Liver (tissue), 9 donors: ENCODE measurements around the gene IGF1R. TPM values are rescaled to one million over a fixed set of nuclear protein-coding genes. Genes with fewer than 3 reads are reported as not detected.

ENCODE experiments used
- DNase-seq: peaks from one replicate; pipeline ENCODE4 v3.0.0-alpha.2; 2017; ENCODE audit warnings: low spot score
- H3K27ac ChIP-seq, 2 donors: one replicate each; pipeline ENCODE4 v1.7.0; 2013; ENCODE audit warnings: inconsistent platforms in 2 of 2, low read length in 2 of 2, control low read depth in 1 of 2, low read depth in 1 of 2, mild to moderate bottlenecking in 1 of 2
- H3K27me3 ChIP-seq, 4 donors: one replicate each; pipeline versions ENCODE4 v1.6.1 to v1.7.0; 2013; ENCODE audit warnings: low read length in 3 of 4, inconsistent platforms in 1 of 4, mild to moderate bottlenecking in 1 of 4, moderate library complexity in 1 of 4; ENCODE audit not compliant: control insufficient read depth in 4 of 4, insufficient read depth in 4 of 4
- H3K36me3 ChIP-seq, 4 donors: one replicate each; pipeline versions ENCODE4 v1.6.1 to v1.7.0; 2013; ENCODE audit warnings: low read length in 3 of 4, mild to moderate bottlenecking in 3 of 4, low read depth in 1 of 4, moderate library complexity in 1 of 4; ENCODE audit not compliant: control insufficient read depth in 4 of 4, insufficient read depth in 3 of 4
- H3K4me1 ChIP-seq, 4 donors: one replicate each; pipeline versions ENCODE4 v1.6.1 to v1.7.0; 2013; ENCODE audit warnings: low read length in 3 of 4, mild to moderate bottlenecking in 3 of 4, moderate library complexity in 1 of 4; ENCODE audit not compliant: control insufficient read depth in 4 of 4, insufficient read depth in 4 of 4
- H3K4me3 ChIP-seq, 3 donors: one replicate each; pipeline versions ENCODE4 v1.6.1 to v1.7.0; 2013; ENCODE audit warnings: low read length in 3 of 3, control low read depth in 1 of 3, low read depth in 1 of 3, mild to moderate bottlenecking in 1 of 3
- H3K9ac ChIP-seq, 2 donors: one replicate each; pipeline ENCODE4 v1.7.0; 2013; ENCODE audit warnings: low read length in 2 of 2, mild to moderate bottlenecking in 2 of 2, moderate library complexity in 2 of 2, control low read depth in 1 of 2, low read depth in 1 of 2
- H3K9me3 ChIP-seq, 4 donors: one replicate each; pipeline versions ENCODE4 v1.6.1 to v1.7.0; 2013; ENCODE audit warnings: low read length in 3 of 4; ENCODE audit not compliant: control insufficient read depth in 4 of 4
- ATF3 ChIP-seq: IDR thresholded peaks from 2 replicates; pipeline ENCODE4 v1.6.1; 2016; ENCODE audit warnings: antibody characterized with exemption
- FOXA1 ChIP-seq: IDR thresholded peaks from 2 replicates; pipeline ENCODE4 v1.6.1; 2016; ENCODE audit warnings: antibody characterized with exemption
- HNF4A ChIP-seq, 2 donors: conservative IDR thresholded peaks; 2 replicates each; pipeline ENCODE4 v1.6.1; 2016; ENCODE audit warnings: antibody characterized with exemption in 2 of 2, mild to moderate bottlenecking in 2 of 2
- JUND ChIP-seq, 2 donors: IDR thresholded peaks; 2 replicates each; pipeline ENCODE4 v1.6.1; 2016; ENCODE audit warnings: antibody characterized with exemption in 2 of 2
- MAX ChIP-seq: IDR thresholded peaks from 2 replicates; pipeline ENCODE4 v1.6.1; 2016; ENCODE audit warnings: antibody characterized with exemption
- RAD21 ChIP-seq, 2 donors: IDR thresholded peaks; 2 replicates each; pipeline ENCODE4 v1.6.1; 2016; ENCODE audit warnings: antibody characterized with exemption in 2 of 2, mild to moderate bottlenecking in 2 of 2
- REST ChIP-seq: IDR thresholded peaks from 2 replicates; pipeline ENCODE4 v1.6.1; 2016; ENCODE audit warnings: antibody characterized with exemption, mild to moderate bottlenecking
- SP1 ChIP-seq: IDR thresholded peaks from 2 replicates; pipeline ENCODE4 v1.6.1; 2018; ENCODE audit warnings: antibody characterized with exemption, mild to moderate bottlenecking
- WGBS: extraction: QIAGEN DNeasy Blood & Tissue Kit; methylation state at CpG from one replicate; pipeline ENCODE4 v1.1.7; 2013; 5-methylcytosine and 5-hydroxymethylcytosine counted together
- polyA plus RNA-seq, 2 donors: library from polyadenylated mRNA; stranded (reverse) in 1 of 2; unstranded in 1 of 2; fragments of 200-250 nt in 1 of 2; fragments of >200 nt in 1 of 2; fragmentation: Nextera tagmentation in 1 of 2; extraction: Ambion mirVana in 1 of 2; gene quantifications; one replicate each; pipeline versions ENCODE4 v1.2.1 to v1.2.3, GENCODE V29; 2013 to 2015
- total RNA-seq, 2 donors: library from RNA; depleted of rRNA; stranded (reverse); fragments of >200 nt; gene quantifications; one replicate each; pipeline ENCODE4 v1.2.3, GENCODE V29; 2014
- TF ChIP-seq, protein P1 (sequence below): IDR thresholded peaks from 2 replicates; pipeline ENCODE4 v1.6.1; 2016; ENCODE audit warnings: antibody characterized with exemption
- donor health status: healthy.
- donor health status: healthy.
- donor health status: healthy.
- donor health status: healthy.
- donor health status: healthy.

Gene IGF1R
- total and polyA plus RNA-seq, 4 donors = 0.69 to 10.3 (median 3.2) TPM

DNA sequence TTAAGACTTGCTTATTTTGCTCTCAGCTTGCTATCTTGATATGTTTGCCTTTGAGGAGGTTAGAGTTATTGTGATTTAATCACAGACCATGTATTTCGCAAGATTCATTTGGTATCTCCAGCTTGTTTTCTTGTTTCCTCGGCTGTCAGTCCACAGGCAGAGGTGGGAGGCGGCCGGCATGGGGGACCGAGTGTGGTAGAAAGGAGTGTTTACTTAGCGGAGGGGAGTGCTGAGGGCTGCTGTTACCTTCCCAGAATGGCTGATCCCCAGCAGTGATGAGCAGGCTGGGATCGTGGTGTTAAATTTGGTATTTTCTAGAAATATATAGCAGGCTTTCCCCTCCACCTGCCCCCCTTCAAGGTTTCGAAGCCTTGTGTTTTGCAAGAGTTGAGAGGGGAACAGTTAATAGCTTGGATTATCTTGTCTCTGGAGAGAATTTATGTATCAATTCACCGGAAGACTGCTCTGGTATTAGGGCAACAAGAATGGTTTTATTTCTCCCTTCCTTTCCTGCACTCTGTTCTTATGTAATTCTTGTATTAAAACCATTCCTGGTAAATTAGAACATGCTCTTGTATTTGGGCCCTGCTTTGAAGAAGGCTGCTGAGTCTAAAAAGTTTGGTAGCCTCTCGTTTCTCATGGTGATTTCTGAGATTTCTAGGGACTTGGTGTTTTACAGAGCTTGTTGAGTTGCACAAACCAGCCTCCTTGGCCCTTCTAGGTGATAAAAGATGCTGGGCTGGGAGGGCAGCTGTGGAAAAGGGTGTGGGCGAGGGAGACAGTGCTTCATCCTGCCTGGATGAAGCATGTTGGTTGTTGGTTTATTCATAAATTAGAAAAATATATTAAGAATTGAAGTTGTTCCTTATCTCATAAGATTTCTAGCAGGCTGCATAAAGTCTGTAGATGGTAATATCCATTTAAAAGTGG, 151.4 kb downstream of the IGF1R start:
- Histone ChIP-seq H3K27me3 (peaks cover 0 to 10% (median 0%) of the 10 kb centered on the region in 4 donors), H3K27ac (no peak overlapping the region), H3K9me3 (no peaks in the 10 kb centered on the region), H3K4me3 (no peak overlapping the region), H3K36me3 (no peaks in the 10 kb centered on the region), H3K9ac (no peak overlapping the region), H3K4me1 (peaks cover 0 to 8% (median 0%) of the 10 kb centered on the region in 4 donors)
- TF ChIP-seq, protein P1, sequence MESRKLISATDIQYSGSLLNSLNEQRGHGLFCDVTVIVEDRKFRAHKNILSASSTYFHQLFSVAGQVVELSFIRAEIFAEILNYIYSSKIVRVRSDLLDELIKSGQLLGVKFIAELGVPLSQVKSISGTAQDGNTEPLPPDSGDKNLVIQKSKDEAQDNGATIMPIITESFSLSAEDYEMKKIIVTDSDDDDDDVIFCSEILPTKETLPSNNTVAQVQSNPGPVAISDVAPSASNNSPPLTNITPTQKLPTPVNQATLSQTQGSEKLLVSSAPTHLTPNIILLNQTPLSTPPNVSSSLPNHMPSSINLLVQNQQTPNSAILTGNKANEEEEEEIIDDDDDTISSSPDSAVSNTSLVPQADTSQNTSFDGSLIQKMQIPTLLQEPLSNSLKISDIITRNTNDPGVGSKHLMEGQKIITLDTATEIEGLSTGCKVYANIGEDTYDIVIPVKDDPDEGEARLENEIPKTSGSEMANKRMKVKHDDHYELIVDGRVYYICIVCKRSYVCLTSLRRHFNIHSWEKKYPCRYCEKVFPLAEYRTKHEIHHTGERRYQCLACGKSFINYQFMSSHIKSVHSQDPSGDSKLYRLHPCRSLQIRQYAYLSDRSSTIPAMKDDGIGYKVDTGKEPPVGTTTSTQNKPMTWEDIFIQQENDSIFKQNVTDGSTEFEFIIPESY = no peak
- TF ChIP-seq ATF3 (no peak), HNF4A (conservative IDR thresholded peaks at IDR 0.05) (no peak), REST (no peak), SP1 (no peak), FOXA1 (no peak), RAD21 (IDR thresholded peaks at IDR 0.05) (no peak), JUND (IDR thresholded peaks at IDR 0.05) (no peak), MAX (no peak)
- 27% methylated on average over 11 of the region's 11 CpGs for WGBS
- DNase-seq = no peak

GRCh38 chr15:98800437-98801233, 152.3 kb downstream of the IGF1R start:
- no peaks in the 10 kb centered on the region for H3K36me3 ChIP-seq
- peak; percentile 25 to 59 for TF ChIP-seq JUND (IDR thresholded peaks at IDR 0.05)
- TF ChIP-seq REST = no peak
- no peak overlapping the region for H3K9ac ChIP-seq
- H3K9me3 ChIP-seq = no peaks in the 10 kb centered on the region
- H3K27ac ChIP-seq = no peak overlapping the region
- no peak for DNase-seq
- H3K4me1 ChIP-seq = peaks cover 0 to 8% (median 0%) of the 10 kb centered on the region in 4 donors
- H3K4me3 ChIP-seq = no peak overlapping the region
- 36% methylated on average over 11 of the region's 11 CpGs for whole genome bisulfite sequencing
- peaks cover 0 to 10% (median 0%) of the 10 kb centered on the region in 4 donors for H3K27me3 ChIP-seq
